SH-SY5Y (cell line): ENCODE data around the gene TXK.

ENCODE experiments used
- GATA2 ChIP-seq: IDR thresholded peaks from 2 replicates; pipeline ENCODE4 v1.6.1; 2011; ENCODE audit warnings: mild to moderate bottlenecking, low read depth, low read length
- GATA3 ChIP-seq: IDR thresholded peaks from 2 replicates; pipeline ENCODE4 v1.6.1; 2011; ENCODE audit warnings: low read depth, mild to moderate bottlenecking, low read length, moderate library complexity

DNA sequence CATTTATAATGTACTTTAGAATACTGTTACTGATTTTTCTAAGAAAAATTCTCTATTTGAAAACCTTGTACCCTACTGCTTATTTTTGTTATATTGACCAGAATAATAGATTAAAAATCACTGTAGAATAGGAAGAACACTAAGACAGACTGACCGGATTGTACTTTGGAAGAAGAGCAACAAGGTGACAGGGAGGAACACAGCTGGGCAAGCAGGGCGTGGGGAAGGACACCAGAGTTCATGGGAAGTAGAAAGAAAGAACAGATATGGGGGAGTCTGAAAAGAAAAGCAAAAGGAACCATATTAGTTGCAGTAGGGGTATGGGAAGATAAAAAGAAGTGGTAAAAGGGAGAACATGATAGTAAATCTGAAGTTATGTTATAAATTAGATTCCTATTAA, 38.6 kb downstream of the TXK start:
- TF ChIP-seq GATA2 (no peak), GATA3 (no peak)
